A549 (cell line): ENCODE measurements around the gene BEND7.

ENCODE experiments used
- HES2 ChIP-seq: fragments of >200 bp; sonication (Bioruptor Twin); formaldehyde crosslinking; IDR thresholded peaks from 2 replicates; pipeline ENCODE4 v1.6.1; 2016
- JUN ChIP-seq, 2 experiments: fragments of >200 bp; sonication (Bioruptor Twin); formaldehyde crosslinking; IDR thresholded peaks; 2 replicates in 1 of 2; 3 replicates in 1 of 2; pipeline ENCODE4 v1.6.1; 2016 to 2017
- JUNB ChIP-seq: fragments of >200 bp; sonication (Bioruptor Twin); formaldehyde crosslinking; IDR thresholded peaks from 2 replicates; pipeline ENCODE4 v1.6.1; 2016
- POLR2A ChIP-seq: IDR thresholded peaks from 2 replicates; pipeline ENCODE4 v1.6.1; 2012; ENCODE audit warnings: mild to moderate bottlenecking, low read length
- SREBF2 ChIP-seq: fragments of 450-650 bp; IDR thresholded peaks from 2 replicates; pipeline ENCODE4 v1.6.1; 2014; ENCODE audit warnings: mild to moderate bottlenecking, moderate library complexity
- TF ChIP-seq, protein P1 (sequence below): fragments of >200 bp; sonication (Bioruptor Twin); formaldehyde crosslinking; IDR thresholded peaks from 3 replicates; pipeline ENCODE4 v1.5.1; 2016

DNA sequence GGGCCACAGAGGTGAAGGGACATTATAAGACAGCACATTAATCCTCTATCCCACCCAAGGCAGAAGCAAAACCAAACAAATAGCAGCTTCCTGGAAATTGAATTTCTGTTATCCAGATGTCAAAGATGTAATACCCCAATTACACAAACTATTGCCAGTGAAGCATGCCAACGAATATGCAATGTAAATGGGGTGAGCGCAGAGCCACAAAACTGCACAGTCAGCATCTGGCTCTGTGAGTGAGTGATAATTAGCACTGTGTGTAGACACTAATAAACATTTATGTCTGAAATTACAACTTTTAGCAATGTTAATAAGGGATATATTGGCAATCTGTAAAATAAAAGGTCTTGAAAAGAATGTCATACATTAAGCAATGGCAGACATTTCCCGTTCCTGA, 3.2 kb downstream of the BEND7 start:
- TF ChIP-seq JUNB (no peak), JUN (IDR thresholded peaks at IDR 0.05) (no peak), POLR2A (no peak), SREBF2 (no peak), HES2 (no peak)
- TF ChIP-seq, protein P1, sequence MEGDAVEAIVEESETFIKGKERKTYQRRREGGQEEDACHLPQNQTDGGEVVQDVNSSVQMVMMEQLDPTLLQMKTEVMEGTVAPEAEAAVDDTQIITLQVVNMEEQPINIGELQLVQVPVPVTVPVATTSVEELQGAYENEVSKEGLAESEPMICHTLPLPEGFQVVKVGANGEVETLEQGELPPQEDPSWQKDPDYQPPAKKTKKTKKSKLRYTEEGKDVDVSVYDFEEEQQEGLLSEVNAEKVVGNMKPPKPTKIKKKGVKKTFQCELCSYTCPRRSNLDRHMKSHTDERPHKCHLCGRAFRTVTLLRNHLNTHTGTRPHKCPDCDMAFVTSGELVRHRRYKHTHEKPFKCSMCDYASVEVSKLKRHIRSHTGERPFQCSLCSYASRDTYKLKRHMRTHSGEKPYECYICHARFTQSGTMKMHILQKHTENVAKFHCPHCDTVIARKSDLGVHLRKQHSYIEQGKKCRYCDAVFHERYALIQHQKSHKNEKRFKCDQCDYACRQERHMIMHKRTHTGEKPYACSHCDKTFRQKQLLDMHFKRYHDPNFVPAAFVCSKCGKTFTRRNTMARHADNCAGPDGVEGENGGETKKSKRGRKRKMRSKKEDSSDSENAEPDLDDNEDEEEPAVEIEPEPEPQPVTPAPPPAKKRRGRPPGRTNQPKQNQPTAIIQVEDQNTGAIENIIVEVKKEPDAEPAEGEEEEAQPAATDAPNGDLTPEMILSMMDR, result no peak
